SK-N-SH treated with all-trans-retinoic acid at 6 μM for 48 hours (cell line): ENCODE results near the gene STRAP.

Experiments
- ATAC-seq: fragments of 200-7000 bp; cut with Tn5 transposase; 3 replicates; pipeline ENCODE4 v1.9.1; 2020; ENCODE audit warnings: mild to moderate bottlenecking, moderate library complexity
- ARNTL ChIP-seq: fragments of 450-650 bp; formaldehyde crosslinking; IDR thresholded peaks from 2 replicates; pipeline ENCODE4 v1.5.0; 2020; ENCODE audit warnings: low read depth, mild to moderate bottlenecking, moderate library complexity, borderline replicate concordance
- BACH2 ChIP-seq: fragments of 250-450 bp; sonication (Bioruptor Pico); IDR thresholded peaks from 2 replicates; pipeline ENCODE4 v1.9.0; 2021; ENCODE audit warnings: mild to moderate bottlenecking, borderline replicate concordance
- CREB5 ChIP-seq: fragments of 250-450 bp; sonication (Bioruptor Pico); IDR thresholded peaks from 2 replicates; pipeline ENCODE4 v1.5.1; 2020; ENCODE audit warnings: low read depth, mild to moderate bottlenecking, moderate library complexity
- CSDC2 ChIP-seq: fragments of 250-450 bp; sonication (Bioruptor Pico); IDR thresholded peaks from 2 replicates; pipeline ENCODE4 v1.5.0; 2020; ENCODE audit warnings: mild to moderate bottlenecking, moderate library complexity
- CSRNP3 ChIP-seq: fragments of 250-450 bp; sonication (Bioruptor Pico); IDR thresholded peaks from 2 replicates; pipeline ENCODE4 v1.5.1; 2021; ENCODE audit warnings: mild to moderate bottlenecking, moderate library complexity
- ESRRG ChIP-seq: fragments of 250-450 bp; sonication (Bioruptor Pico); IDR thresholded peaks from 2 replicates; pipeline ENCODE4 v1.6.1; 2021; ENCODE audit warnings: mild to moderate bottlenecking
- GLIS3 ChIP-seq: fragments of 250-450 bp; sonication (Bioruptor Pico); IDR thresholded peaks from 2 replicates; pipeline ENCODE4 v1.5.0; 2020; ENCODE audit warnings: mild to moderate bottlenecking, moderate library complexity
- ISL1 ChIP-seq: fragments of 250-450 bp; sonication (Bioruptor Pico); IDR thresholded peaks from 2 replicates; pipeline ENCODE4 v2.1.2; 2022; ENCODE audit warnings: mild to moderate bottlenecking, moderate library complexity
- OSR1 ChIP-seq: fragments of 250-450 bp; sonication (Bioruptor Pico); IDR thresholded peaks from 2 replicates; pipeline ENCODE4 v1.8.0; 2022; ENCODE audit warnings: moderate library complexity, mild to moderate bottlenecking, inconsistent platforms
- PATZ1 ChIP-seq: fragments of 250-450 bp; sonication (Bioruptor Pico); IDR thresholded peaks from 2 replicates; pipeline ENCODE4 v1.8.0; 2020; ENCODE audit warnings: mild to moderate bottlenecking, moderate library complexity, borderline replicate concordance
- POU6F1 ChIP-seq: fragments of 250-450 bp; sonication (Bioruptor Pico); IDR thresholded peaks from 2 replicates; pipeline ENCODE4 v1.8.0; 2021; ENCODE audit warnings: low read depth, mild to moderate bottlenecking, moderate library complexity, borderline replicate concordance
- PPARA ChIP-seq: fragments of 250-450 bp; sonication (Bioruptor Pico); IDR thresholded peaks from 2 replicates; pipeline ENCODE4 v1.5.0; 2020; ENCODE audit warnings: mild to moderate bottlenecking, borderline replicate concordance
- SNAI2 ChIP-seq: fragments of 250-450 bp; sonication (Bioruptor Pico); IDR thresholded peaks from 2 replicates; pipeline ENCODE4 v1.5.0; 2020; ENCODE audit warnings: mild to moderate bottlenecking, moderate library complexity
- TOX ChIP-seq: fragments of 250-450 bp; sonication (Bioruptor Pico); IDR thresholded peaks from 2 replicates; pipeline ENCODE4 v1.8.0; 2021; ENCODE audit warnings: mild to moderate bottlenecking, moderate library complexity, borderline replicate concordance
- TSHZ2 ChIP-seq: fragments of 250-450 bp; sonication (Bioruptor Pico); IDR thresholded peaks from 2 replicates; pipeline ENCODE4 v1.5.0; 2020; ENCODE audit warnings: mild to moderate bottlenecking, moderate library complexity
- ZC3H10 ChIP-seq: fragments of 250-450 bp; sonication (Bioruptor Pico); IDR thresholded peaks from 2 replicates; pipeline ENCODE4 v1.5.1; 2021; ENCODE audit warnings: mild to moderate bottlenecking, moderate library complexity
- ZFP30 ChIP-seq: fragments of 450-650 bp; formaldehyde crosslinking; IDR thresholded peaks from 2 replicates; pipeline ENCODE4 v1.5.0; 2022; ENCODE audit warnings: mild to moderate bottlenecking, moderate library complexity
- ZNF565 ChIP-seq: fragments of 450-650 bp; formaldehyde crosslinking; conservative IDR thresholded peaks from 2 replicates; pipeline ENCODE4 v1.5.0; 2020; ENCODE audit warnings: low read depth, mild to moderate bottlenecking, moderate library complexity
- ZNF70 ChIP-seq: fragments of 450-650 bp; formaldehyde crosslinking; IDR thresholded peaks from 2 replicates; pipeline ENCODE4 v1.5.0; 2020; ENCODE audit warnings: mild to moderate bottlenecking, moderate library complexity
- ZNF8 ChIP-seq: fragments of 450-650 bp; formaldehyde crosslinking; IDR thresholded peaks from 2 replicates; pipeline ENCODE4 v1.5.0; 2020; ENCODE audit warnings: mild to moderate bottlenecking, moderate library complexity

The STRAP gene

GRCh38 chr12:15893260-15893659 is 11.1 kb downstream of the STRAP start:
- no peak for TF ChIP-seq ZNF565 (CRISPR knock-in tag)
- TF ChIP-seq PATZ1 (CRISPR knock-in tag): no peak
- no peak for TF ChIP-seq ARNTL (CRISPR knock-in tag)
- no peak for TF ChIP-seq ZNF8 (CRISPR knock-in tag)
- no peak for TF ChIP-seq ZFP30
- no peak for TF ChIP-seq ISL1 (CRISPR knock-in tag)
- TF ChIP-seq CSRNP3: no peak
- no peak for TF ChIP-seq PPARA
- TF ChIP-seq ZNF70 (CRISPR knock-in tag): no peak
- TF ChIP-seq CSDC2 (CRISPR knock-in tag): no peak
- no peak for TF ChIP-seq OSR1
- no peak for TF ChIP-seq POU6F1 (CRISPR knock-in tag)
- no peak for TF ChIP-seq BACH2 (CRISPR knock-in tag)
- no peak for ATAC-seq

GRCh38 chr12:15896867-15897266 is 14.7 kb downstream of the STRAP start:
- TF ChIP-seq PATZ1 (CRISPR knock-in tag) (no peak), BACH2 (CRISPR knock-in tag) (no peak), OSR1 (no peak), SNAI2 (no peak), ZNF565 (CRISPR knock-in tag) (no peak), ZC3H10 (no peak), POU6F1 (CRISPR knock-in tag) (no peak), ZFP30 (no peak), ISL1 (CRISPR knock-in tag) (no peak), ZNF8 (CRISPR knock-in tag) (no peak), GLIS3 (CRISPR knock-in tag) (no peak), ZNF70 (CRISPR knock-in tag) (no peak), TOX (CRISPR knock-in tag) (no peak), CREB5 (CRISPR knock-in tag) (no peak), ARNTL (CRISPR knock-in tag) (no peak), CSRNP3 (no peak), ESRRG (no peak), TSHZ2 (CRISPR knock-in tag) (no peak)
- ATAC-seq: no peak; the same call in 2 of the 3 replicates
